Measurements from ENCODE around the gene BHLHA9.
"Not testable (repeated sequence)": the region's sequence is repeated elsewhere in the genome, so short reads cannot be mapped to it uniquely, and the experiment has no call there.

The BHLHA9 gene

GRCh38 chr17:1270210-1271029, at the start of gene BHLHA9:
TSS of gene BHLHA9 (plus strand) at chr17:1270444. CDS start at chr17:1270564, 120 bp downstream.
- DNase-seq, result no peak

DNA sequence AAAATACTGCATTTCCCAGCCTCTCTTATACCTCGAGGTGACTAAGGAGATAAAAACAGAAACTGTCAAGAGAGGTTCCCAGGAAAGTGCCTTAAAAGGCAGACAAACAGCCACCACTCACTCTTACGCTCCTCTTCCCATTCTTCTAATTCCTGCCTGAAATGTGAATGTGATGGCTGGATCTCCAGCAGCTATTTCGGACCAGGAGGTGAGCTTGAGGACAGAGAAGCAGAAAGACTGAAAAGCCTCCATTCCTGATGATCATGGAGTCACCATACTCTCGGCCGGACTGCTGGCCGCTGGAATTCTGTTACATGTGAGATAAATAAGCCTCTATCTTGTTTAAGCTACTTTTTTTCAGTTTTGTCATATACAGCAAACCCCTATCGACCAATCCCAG, 49.0 kb upstream of the BHLHA9 start:
- DNase-seq, result no peak

DNA sequence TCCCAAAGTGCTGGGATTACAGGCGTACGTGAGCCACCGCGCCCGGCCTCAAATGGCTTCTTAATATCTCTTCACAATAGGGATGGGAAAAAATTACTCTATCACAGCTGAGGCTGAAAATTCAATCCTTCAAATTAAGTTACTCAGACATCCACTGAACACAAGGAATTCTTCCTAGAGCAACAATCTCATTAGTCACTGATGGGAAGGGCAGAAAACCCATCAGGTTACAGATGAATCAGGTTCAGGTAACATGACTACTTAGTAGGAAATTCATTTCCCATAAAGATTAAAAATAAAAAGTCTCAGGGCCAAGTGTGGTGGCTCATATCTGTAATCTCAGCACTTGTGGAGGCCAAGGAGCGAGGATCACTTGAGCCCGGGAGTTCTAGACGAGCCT, 47.9 kb upstream of the BHLHA9 start:
- DNase-seq, result no peak

GRCh38 chr17:1223662-1224061, 46.6 kb upstream of the BHLHA9 start:
- no peak for DNase-seq

GRCh38 chr17:1224330-1224729, 45.9 kb upstream of the BHLHA9 start:
- DNase-seq, result no peak

DNA sequence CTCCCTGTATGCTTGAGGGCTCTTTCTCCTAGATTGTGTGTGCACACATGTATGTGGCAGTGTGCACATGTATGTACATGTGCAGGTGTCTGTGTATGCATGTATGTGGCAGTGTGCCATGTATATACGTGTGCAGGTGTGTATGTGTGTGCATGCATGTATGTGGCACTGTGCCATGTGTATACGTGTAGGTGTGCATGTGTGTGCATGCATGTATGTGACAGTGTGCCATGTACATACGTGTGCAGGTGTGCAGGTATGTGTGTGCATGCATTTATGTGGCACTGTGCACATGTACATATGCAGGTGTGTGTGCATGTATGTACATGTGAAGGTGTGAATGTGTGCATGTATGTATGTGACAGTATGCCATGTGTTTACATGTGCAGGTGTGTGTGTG, 43.9 kb upstream of the BHLHA9 start:
- no peak for DNase-seq

GRCh38 chr17:1227365-1227764, 42.9 kb upstream of the BHLHA9 start:
- DNase-seq, result no peak

DNA sequence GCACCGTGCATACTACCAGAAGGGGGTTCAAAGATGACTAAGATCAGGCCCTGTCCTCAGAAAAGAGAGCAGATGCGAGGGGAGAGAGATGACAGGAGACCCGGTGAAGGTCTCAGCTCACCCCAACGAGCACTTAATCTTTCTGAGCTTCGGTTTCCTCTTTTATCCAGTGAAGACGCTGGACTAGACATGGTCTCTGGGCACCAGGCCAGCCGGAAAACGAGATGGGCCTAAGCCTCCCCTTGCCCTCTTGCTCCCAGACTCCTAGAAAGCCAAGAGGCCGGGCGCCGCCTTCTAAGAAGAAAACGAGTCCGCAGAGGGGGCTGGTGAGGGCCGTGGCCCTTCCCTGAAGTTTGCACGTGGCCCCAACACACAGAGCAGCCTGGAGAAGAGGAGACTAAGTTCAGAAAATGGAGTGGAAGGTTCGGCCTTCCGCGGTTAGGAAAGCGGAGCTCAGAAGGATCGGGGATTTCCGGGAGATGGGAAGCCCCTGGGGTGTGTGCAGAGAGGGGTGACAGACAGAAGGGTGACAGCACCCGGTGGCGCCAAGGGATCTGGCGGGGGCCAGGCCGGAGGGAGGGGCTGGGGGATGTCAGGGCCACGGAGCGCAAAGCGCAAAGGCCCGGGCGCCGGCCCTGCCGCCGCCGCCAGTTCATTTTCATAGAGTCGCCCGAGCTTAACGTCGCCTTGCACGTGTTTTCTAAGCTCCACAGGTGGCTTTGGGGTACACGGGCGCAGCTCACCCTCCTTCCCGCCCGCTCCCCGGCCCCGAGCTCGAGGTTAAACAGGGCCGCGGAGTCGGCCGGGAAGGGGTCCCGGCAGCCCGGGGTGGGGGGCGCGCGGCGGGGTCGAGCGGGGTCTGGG, 42.1 kb upstream of the BHLHA9 start:
- DNase-seq, result no peak

DNA sequence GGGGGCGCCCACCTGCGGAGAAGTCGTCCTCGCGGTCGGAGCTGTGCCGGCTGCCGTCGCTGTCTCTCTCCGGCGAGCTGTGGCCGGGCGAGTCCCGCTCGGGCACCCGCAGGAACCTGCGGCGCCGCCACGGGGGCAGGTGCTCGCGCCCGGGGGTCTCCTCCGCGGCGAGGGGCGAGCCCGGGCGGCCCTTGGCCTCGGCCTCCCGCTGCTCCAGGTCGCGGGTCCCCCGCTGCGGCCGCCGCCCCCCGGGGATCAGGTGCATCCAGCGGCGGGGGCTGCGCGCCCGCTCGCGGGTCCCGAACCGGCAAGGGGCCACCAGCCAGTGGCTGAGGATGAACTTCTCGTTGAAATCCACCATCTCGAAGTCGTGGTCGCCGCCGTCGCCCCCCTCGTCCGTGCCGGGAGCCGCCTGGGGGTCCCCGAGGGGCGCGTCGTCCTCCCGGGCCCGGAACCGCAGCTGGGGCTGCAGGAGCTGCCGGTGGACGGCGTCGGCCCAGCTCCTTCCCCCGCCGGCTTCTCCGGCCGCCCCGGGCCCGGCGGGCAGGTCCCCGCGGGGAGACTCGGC, 41.4 kb upstream of the BHLHA9 start:
- DNase-seq, result no peak

- peak; percentile 11 for DNase-seq
Measured at GRCh38 chr17:1229349-1229899, 40.8 kb upstream of the BHLHA9 start.

GRCh38 chr17:1229900-1230501, 40.2 kb upstream of the BHLHA9 start:
- no peak for DNase-seq

GRCh38 chr17:1231456-1231855, 38.8 kb upstream of the BHLHA9 start:
- DNase-seq, result no peak

DNA sequence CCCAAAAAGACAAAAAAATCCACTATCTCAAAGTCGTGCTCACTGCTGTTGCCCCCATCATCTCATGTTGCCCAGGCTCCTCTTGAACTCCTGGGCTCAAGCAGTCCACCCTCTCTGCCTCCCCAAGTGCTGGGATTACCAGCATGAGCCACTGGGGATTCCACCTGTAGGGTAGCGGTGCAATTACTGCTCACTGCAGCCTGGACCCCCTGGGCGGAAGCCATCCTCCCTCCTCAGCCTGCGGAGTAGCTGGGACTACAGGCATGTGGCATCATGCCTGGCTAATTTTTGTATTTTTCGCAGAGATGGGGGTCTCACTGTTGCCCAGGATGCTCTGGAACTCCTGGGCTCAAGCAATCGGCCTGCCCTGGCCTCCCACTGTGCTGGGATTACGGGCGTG, 37.9 kb upstream of the BHLHA9 start:
- no peak for DNase-seq

DNA sequence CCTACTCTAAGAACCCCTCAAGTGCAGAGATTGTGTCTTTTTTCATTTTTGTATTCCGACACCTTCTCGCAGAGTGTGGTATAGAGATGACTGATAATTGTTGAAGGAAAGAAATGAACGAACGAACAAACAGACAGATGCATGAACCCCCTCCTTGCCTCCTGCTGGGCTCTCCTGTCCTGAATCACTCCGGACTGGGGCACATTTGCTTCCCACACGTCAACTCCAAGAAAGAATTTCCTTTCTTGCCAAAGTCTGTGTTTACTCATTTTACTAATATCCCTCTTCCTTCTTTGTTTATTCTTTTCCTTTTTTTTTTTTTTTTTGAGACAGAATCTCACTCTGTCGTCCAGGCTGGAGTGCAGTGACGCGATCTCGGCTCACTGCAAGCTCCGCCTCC, 37.5 kb upstream of the BHLHA9 start:
- DNase-seq, result no peak

GRCh38 chr17:1234455-1234854, 35.8 kb upstream of the BHLHA9 start:
- DNase-seq, result no peak

DNA sequence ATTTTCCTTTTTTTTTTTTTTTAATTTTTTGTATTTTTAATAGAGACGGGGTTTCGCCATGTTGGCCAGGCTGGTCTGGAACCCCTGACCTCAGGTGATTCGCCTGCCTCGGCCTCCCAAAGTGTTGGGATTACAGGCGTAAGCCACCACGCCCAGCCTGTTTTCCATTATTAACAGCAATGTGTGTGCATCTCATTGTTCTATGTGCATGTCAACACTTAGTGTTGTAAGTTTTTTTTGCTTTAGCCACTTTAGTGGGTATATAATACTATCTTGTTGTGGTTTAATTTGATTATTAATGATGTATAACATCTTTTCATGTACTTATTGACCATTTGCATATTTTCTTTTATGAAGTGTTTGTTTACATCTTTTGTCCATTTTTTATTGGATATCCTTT, 32.8 kb upstream of the BHLHA9 start:
- DNase-seq, result no peak

GRCh38 chr17:1239210-1239609, 31.0 kb upstream of the BHLHA9 start:
- no peak for DNase-seq

- DNase-seq, result not testable (repeated sequence)
Measured at GRCh38 chr17:1240426-1240825, 29.8 kb upstream of the BHLHA9 start.

GRCh38 chr17:1241929-1242328, 28.3 kb upstream of the BHLHA9 start:
- no peak for DNase-seq

DNA sequence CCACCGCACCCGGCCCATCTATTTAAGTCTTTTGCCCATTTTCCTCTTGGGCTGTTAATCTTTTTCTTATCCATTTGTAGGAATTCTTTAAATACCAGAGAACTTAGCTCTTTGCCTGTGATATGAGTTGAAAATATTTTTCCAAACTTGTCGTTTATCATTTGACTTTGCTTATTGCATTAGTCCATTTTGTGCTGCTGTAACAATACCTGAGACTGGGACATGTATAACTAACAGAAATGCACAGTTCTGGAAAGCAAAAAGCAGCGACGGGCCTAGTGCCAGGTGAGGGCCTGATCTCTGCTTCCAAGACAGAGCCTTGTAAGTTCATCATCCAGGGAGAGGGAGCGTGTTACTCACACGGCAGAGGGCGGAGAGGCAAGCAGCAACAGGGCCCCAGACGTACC, 25.6 kb upstream of the BHLHA9 start:
- DNase-seq, result no peak

DNA sequence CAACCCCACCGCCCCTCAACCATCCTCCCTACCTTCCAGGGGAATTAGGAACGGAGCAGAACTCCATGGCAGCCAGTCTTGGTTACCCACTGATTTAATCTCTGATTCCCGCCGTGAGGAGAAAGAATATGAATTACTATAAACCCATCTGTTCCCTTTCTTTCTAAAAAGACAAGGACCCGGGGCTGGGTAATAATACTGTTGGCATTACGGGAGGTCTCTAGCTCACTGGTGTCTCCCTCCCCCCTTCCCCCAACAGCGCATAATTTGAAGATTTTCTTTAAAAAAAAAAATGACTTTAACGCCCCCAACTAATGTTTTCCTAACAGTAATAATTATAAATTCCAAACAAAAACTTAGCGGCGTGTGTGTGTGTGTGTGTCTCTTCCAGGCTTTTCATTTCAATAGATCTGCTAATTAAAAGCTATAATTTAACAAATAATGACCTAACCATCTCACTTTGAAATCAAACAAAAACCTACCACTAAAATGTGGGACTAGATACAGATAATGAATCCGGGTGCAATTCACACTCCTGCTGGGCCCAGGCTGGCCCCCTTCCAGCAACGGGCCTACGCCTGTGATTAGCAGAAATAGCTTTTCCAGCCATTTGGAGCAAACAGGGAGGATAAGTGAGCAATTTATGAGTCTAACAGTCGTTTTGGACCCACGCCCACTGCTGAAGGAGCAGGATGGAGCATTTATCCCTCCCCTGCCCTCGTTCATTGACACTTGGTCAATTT, 18.2 kb upstream of the BHLHA9 start:
- DNase-seq, result no peak

DNA sequence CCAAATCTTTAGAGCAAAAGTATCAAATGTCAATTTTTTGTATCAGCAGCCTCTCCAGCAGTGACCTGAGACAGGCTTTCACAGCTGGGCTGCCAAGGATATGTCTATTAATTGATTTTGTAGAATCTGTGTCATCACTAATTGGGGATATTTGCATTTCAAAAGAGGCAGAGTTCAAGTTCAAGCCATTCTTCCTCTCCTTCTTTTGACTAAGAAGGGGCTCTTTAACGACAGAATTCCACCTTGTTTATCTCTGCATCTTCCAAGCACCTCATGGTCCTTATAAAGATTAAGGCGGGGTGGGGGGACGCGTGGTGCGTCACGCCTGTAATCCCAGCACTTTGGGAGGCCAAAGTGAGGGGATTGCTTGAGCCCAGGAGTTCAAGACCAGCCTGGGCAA, 15.2 kb upstream of the BHLHA9 start:
- no peak for DNase-seq

All from stimulated activated naive CD4-positive, alpha-beta T cell treated with Interleukin-2 at 50 U/mL for 16 hours (primary cell).